Right cardiac atrium (tissue), 5 donors: Measurements from ENCODE around the gene LMTK3. TPM values are rescaled to one million over a fixed set of nuclear protein-coding genes. Genes with fewer than 3 reads are reported as not detected.

ENCODE experiments used
- ATAC-seq, 2 donors: fragments of 200-7000 bp; cut with Tn5 transposase; one replicate each; pipeline versions ENCODE4 v1.8.0 to v1.9.1; 2020; ENCODE audit warnings: moderate library complexity in 2 of 2, mild to moderate bottlenecking in 1 of 2
- DNase-seq, 3 donors: peaks; one replicate each; pipeline ENCODE4 v3.0.0-alpha.2; 2020
- H3K27ac ChIP-seq: one replicate; pipeline ENCODE4 v1.5.1; 2013; ENCODE audit warnings: mild to moderate bottlenecking, low read length, control low read depth, moderate library complexity
- H3K27me3 ChIP-seq: one replicate; pipeline ENCODE4 v1.6.1; 2013; ENCODE audit not compliant: control insufficient read depth, insufficient read depth
- H3K4me1 ChIP-seq: one replicate; pipeline ENCODE4 v1.6.1; 2013; ENCODE audit warnings: low read length; ENCODE audit not compliant: control insufficient read depth, insufficient read depth
- H3K4me3 ChIP-seq: one replicate; pipeline ENCODE4 v1.5.1; 2013; ENCODE audit warnings: low read length, control low read depth
- H3K9me3 ChIP-seq: one replicate; pipeline ENCODE4 v1.6.1; 2013; ENCODE audit warnings: low read length; ENCODE audit not compliant: control insufficient read depth
- WGBS: extraction: QIAGEN DNeasy Blood & Tissue Kit; methylation state at CpG from one replicate; pipeline ENCODE4 v1.1.7; 2013; 5-methylcytosine and 5-hydroxymethylcytosine counted together
- intact Hi-C, 4 donors: fragments of 100-400 bp; cut with DNase I; formaldehyde crosslinking; loops; one replicate each; pipeline versions ENCODE4 v1.11.0 to v1.14.0; 2022 to 2023
- polyA plus RNA-seq: library from polyadenylated mRNA; stranded (reverse); fragments of 200-250 nt; gene quantifications from one replicate; pipeline ENCODE4 v1.2.3, GENCODE V29; 2013
- total RNA-seq, 4 donors: library from RNA; stranded (reverse); fragmentation: NEBNext Ultra II Directional; extraction: Animal tissue kit (Norgen Biotek cat#: 25700); gene quantifications; one replicate each; pipeline ENCODE4 v1.2.1, GENCODE V29; 2021
- donor health status: healthy with polysubstance abuse.
- donor health status: DM: no; HTN: yes; CAD: no.
- donor health status: DM: no; HTN: no; CAD: no.
- donor health status: DM: no; HTN: yes; CAD: no; lungs with severe emphysema.
- donor health status: DM: yes; HTN: yes; CAD: no.

LMTK3 gene
- total and polyA plus RNA-seq, 5 donors, result 2.9 to 7.2 (median 4.3) TPM

DNA sequence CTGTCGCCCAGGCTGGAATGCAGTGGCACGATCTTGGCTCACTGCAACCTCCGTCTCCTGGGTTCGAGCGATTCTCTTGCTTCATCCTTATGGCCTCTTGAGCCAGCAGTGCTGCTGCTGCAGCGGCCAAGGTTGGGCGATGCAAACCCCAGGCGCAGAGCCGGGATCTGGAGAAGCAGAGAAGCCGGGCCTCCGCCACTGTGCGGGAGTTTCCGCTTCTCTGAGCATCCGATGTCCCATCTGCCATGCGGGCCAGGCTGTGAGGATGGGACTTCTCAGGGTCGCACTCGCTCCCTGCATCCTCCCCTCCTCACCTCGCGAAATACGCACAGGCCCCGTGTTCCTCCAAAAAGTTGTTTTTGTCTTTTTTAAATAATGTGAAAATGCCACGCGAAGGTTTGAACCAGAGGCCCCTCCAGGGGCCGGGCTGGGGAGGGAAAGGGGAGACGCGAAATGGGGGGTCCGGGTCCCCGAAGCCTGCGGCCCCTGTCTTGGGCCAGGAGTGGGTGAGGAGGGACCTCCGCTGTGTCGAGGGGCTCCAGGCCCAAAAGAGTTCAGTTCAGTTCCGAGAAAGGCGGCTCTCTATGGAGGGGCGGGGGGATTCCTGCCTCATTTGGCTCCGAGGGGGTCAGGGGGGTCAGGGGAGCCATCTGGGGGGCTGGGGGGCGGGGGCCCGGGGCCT, 26.6 kb downstream of the LMTK3 start:
- no peak overlapping the region for H3K4me3 ChIP-seq
- H3K9me3 ChIP-seq, result no peaks in the 10 kb centered on the region
- WGBS, result 81% methylated on average over 37 of the region's 37 CpGs
- DNase-seq (peak in 1 of 3 donors; percentile 52), ATAC-seq (no peak)
- intact Hi-C loops, result loop anchor here in 1 of 4 donors (5.0 kb wide), 1 partner anchor 102 kb away; no protein-coding TSS in a partner anchor
- peaks cover 3% of the 10 kb centered on the region for H3K4me1 ChIP-seq
- H3K27ac ChIP-seq, result no peak overlapping the region
- H3K27me3 ChIP-seq, result no peaks in the 10 kb centered on the region

DNA sequence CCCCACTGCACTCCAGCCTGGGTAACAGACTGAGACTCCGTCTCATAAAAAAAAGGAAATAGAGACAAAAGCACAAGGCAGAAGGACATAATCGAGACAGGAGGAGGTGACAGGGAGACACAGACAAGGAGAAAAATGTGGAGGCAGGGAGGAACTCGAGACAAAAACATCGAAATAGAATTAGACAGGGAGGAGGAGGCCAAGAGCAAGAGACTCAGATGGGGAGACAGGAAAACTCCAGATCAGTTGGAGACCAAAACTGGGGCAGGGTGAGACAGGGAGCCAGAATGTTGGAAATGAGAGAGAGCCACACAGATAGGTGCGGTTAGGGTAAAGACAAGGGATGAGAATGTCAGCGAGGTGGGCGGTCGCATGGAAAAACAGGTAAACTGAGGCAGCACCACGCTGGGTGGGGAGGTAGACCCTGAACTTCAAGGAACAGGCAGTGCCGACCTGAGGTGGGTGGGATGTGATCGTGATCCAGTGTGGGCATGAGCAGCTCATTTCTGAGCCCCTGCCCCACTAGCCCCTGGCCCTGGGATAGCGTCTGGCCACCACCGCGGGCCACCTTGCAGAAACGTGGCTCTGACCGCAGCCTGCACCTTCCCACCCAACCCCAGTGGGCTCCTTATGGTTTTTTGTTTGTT, 27.3 kb downstream of the LMTK3 start:
- H3K4me1 ChIP-seq, result peaks cover 3% of the 10 kb centered on the region
- no peaks in the 10 kb centered on the region for H3K27me3 ChIP-seq
- no peak overlapping the region for H3K27ac ChIP-seq
- 78% methylated on average over 16 of the region's 16 CpGs for WGBS
- H3K4me3 ChIP-seq, result no peak overlapping the region
- ATAC-seq (no peak), DNase-seq (peak in 1 of 3 donors; percentile 49)
- no peaks in the 10 kb centered on the region for H3K9me3 ChIP-seq
- intact Hi-C loops, result no loop called here

- Histone ChIP-seq H3K4me3 (no peak overlapping the region), H3K27ac (no peak overlapping the region), H3K9me3 (no peaks in the 10 kb centered on the region), H3K4me1 (peaks cover 3% of the 10 kb centered on the region), H3K27me3 (no peaks in the 10 kb centered on the region)
- WGBS, result 45% methylated on average over 3 of the region's 3 CpGs
- DNase-seq (peak in 2 of 3 donors; percentile 49), ATAC-seq (no peak)
- intact Hi-C loops, result no loop called here
These were observed 28.3 kb downstream of the LMTK3 start for GRCh38 chr19:48483301-48483700.

DNA sequence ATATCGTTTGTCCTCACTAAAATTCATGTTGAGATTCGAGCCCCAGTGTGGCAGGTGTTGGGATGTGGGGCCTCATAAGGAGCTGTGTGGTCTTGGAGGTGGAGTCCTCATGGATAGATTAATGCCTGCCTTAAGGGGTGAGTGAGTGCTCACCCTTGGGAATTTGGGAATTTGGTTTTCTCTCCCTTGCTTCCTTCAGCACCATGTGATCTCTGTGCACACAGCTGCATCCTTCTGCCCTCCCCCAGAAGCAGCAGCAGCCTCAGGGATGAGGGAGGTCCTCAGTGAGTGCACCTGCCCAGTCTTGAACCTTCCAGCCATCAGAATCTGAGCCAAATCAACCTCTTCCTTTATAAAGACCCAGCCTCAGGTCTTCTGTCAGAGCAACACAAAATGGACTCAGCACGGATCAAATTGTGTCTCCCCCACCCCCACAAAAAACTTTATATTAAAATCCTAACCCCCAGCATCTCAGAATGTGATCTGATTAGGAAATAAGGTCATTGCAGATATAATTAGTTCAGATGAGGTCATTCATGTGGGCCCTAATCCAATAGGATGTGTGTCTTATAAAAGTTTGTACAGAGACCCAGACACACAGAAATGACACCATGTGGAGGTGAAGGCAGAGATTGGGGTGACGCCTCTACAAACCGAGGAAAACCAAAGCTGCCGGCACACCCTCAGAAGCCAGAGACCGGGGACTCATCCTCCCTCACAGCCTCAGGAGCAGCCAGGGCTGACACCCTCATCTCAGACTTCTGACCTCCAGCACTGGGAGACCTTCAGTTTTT, 29.6 kb downstream of the LMTK3 start:
- ATAC-seq (no peak), DNase-seq (peak in 1 of 3 donors; percentile 16)
- Histone ChIP-seq H3K27ac (no peak overlapping the region), H3K9me3 (no peaks in the 10 kb centered on the region), H3K4me3 (no peak overlapping the region), H3K4me1 (peaks cover 3% of the 10 kb centered on the region), H3K27me3 (no peaks in the 10 kb centered on the region)
- intact Hi-C loops, result no loop called here
- WGBS, result 54% methylated on average over 7 of the region's 7 CpGs

GRCh38 chr19:48480558-48481500, 30.8 kb downstream of the LMTK3 start:
- H3K4me1 ChIP-seq, result peaks cover 3% of the 10 kb centered on the region
- DNase-seq, result peak in 2 of 3 donors; percentile 84 to 88
- H3K27me3 ChIP-seq, result no peaks in the 10 kb centered on the region
- intact Hi-C loops, result no loop called here
- H3K4me3 ChIP-seq, result peak overlapping the region; percentile 59
- H3K9me3 ChIP-seq, result no peaks in the 10 kb centered on the region
- 11% methylated on average over 52 of the region's 52 CpGs for WGBS
- peak; percentile 71 to 73 for ATAC-seq
- H3K27ac ChIP-seq, result peak overlapping the region; percentile 90

DNA sequence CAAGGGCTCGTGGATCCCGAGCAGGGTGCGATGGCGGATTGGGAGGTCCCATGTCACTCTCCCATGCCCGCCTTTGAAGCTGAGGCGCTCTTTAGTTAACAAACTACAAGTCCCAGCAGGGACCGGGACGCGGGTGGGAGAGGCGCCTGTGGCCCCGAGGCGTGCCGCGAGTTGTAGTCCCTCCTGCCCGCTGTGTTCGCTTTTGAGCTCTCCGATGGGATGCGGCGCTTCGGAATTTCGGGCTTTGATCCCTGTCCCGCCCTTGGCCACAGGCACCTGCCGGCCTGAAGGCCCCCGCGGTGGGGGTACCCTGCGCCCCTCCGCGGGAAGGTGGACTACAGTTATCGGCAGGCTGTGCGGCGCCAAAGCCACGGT, 31.5 kb downstream of the LMTK3 start:
- Histone ChIP-seq H3K4me1 (peaks cover 3% of the 10 kb centered on the region), H3K27me3 (no peaks in the 10 kb centered on the region), H3K27ac (peak overlapping the region; percentile 90), H3K9me3 (no peaks in the 10 kb centered on the region), H3K4me3 (peak overlapping the region; percentile 59)
- peak; percentile 77 to 81 for ATAC-seq
- WGBS, result 13% methylated on average over 32 of the region's 32 CpGs
- intact Hi-C loops, result no loop called here
- peak; percentile 71 to 91 (median 90) for DNase-seq

- 70% methylated on average over 7 of the region's 7 CpGs for WGBS
- Histone ChIP-seq H3K9me3 (no peaks in the 10 kb centered on the region), H3K27ac (peak overlapping the region; percentile 90), H3K4me1 (peaks cover 3% of the 10 kb centered on the region), H3K4me3 (no peak overlapping the region), H3K27me3 (no peaks in the 10 kb centered on the region)
- DNase-seq (peak in 2 of 3 donors; percentile 52 to 54), ATAC-seq (peak; percentile 12 to 18)
- intact Hi-C loops, result no loop called here
These were observed 31.9 kb downstream of the LMTK3 start for GRCh38 chr19:48479686-48480085.

DNA sequence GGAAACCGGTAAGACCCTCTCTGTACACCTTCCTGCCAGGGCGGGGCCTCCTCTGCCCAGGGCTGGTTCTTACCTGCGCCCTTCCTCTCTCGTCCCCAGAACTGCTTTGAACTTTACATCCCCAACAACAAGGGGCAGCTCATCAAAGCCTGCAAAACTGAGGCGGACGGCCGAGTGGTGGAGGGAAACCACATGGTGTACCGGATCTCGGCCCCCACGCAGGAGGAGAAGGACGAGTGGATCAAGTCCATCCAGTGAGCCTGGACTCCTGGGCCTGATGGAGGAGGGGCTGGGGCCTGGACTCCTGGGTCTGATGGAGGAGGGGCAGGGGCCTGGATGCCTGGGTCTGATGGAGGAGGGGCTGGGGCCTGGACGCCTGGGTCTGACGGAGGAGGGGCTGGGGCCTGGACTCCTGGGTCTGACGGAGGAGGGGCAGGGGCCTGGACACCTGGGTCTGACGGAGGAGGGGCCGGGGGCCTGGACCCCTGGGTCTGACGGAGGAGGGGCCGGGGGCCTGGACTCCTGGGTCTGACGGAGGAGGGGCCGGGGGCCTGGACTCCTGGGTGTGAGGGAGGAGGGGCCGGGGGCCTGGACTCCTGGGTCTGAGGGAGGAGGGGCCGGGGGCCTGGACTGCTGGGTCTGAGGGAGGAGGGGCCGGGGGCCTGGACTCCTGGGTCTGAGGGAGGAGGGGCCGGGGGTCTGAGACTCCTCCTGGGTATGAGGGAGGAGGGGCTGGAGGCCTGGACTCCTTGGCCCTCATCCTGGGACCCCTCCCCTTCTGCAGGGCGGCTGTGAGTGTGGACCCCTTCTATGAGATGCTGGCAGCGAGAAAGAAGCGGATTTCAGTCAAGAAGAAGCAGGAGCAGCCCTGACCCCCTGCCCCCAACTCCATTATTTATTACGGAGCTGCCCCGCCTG, 33.0 kb downstream of the LMTK3 start:
- H3K4me3 ChIP-seq, result no peak overlapping the region
- H3K4me1 ChIP-seq, result peaks cover 3% of the 10 kb centered on the region
- peak in 2 of 3 donors; percentile 53 to 62 for DNase-seq
- H3K27ac ChIP-seq, result no peak overlapping the region
- 83% methylated on average over 29 of the region's 29 CpGs for WGBS
- intact Hi-C loops, result no loop called here
- no peak for ATAC-seq
- no peaks in the 10 kb centered on the region for H3K9me3 ChIP-seq
- H3K27me3 ChIP-seq, result no peaks in the 10 kb centered on the region

GRCh38 chr19:48477698-48478338, 33.8 kb downstream of the LMTK3 start:
- 77% methylated on average over 22 of the region's 22 CpGs for WGBS
- H3K4me1 ChIP-seq, result peaks cover 3% of the 10 kb centered on the region
- ATAC-seq (no peak), DNase-seq (peak in 2 of 3 donors; percentile 36 to 64)
- intact Hi-C loops, result no loop called here
- H3K9me3 ChIP-seq, result no peaks in the 10 kb centered on the region
- H3K4me3 ChIP-seq, result no peak overlapping the region
- H3K27me3 ChIP-seq, result no peaks in the 10 kb centered on the region
- H3K27ac ChIP-seq, result no peak overlapping the region
